Stimulated activated CD4-positive, alpha-beta T cell treated with anti-CD3 and anti-CD28 coated beads, Interleukin-12 subunit alpha, Interleukin-12 subunit beta, amount 100 ng/mL, for 48 hours (primary cell): Measurements from ENCODE around the gene UBE2G2.

Source experiments
- DNase-seq, 3 donors: peaks; one replicate each; pipeline ENCODE4 v3.0.0-alpha.2; 2020; ENCODE audit warnings: low read depth in 2 of 3, low spot score in 1 of 3

UBE2G2 gene

GRCh38 chr21:44816761-44817505, 15.3 kb upstream of the UBE2G2 start:
- no peak for DNase-seq

GRCh38 chr21:44815852-44816628, 14.4 kb upstream of the UBE2G2 start:
- DNase-seq = no peak

GRCh38 chr21:44815225-44815624, 13.6 kb upstream of the UBE2G2 start:
- DNase-seq = no peak

GRCh38 chr21:44814498-44815023, 12.9 kb upstream of the UBE2G2 start:
- DNase-seq = no peak

- DNase-seq = no peak
Measured at GRCh38 chr21:44813727-44814126, 12.1 kb upstream of the UBE2G2 start.

GRCh38 chr21:44813149-44813548, 11.5 kb upstream of the UBE2G2 start:
- DNase-seq = no peak

- DNase-seq = no peak
Measured at GRCh38 chr21:44812640-44813039, 11.0 kb upstream of the UBE2G2 start.

GRCh38 chr21:44810779-44811178, 9.2 kb upstream of the UBE2G2 start:
- DNase-seq = no peak

- DNase-seq = no peak
Measured at GRCh38 chr21:44805859-44806258, 4.2 kb upstream of the UBE2G2 start.

- no peak for DNase-seq
Measured at GRCh38 chr21:44805226-44805625, 3.6 kb upstream of the UBE2G2 start.

- no peak for DNase-seq
Measured at GRCh38 chr21:44804762-44805161, 3.1 kb upstream of the UBE2G2 start.

GRCh38 chr21:44803651-44804050, 2.0 kb upstream of the UBE2G2 start:
- DNase-seq = no peak

- DNase-seq = no peak
Measured at GRCh38 chr21:44802396-44803153, 955 bp upstream of the UBE2G2 start.

- peak in 1 of 3 donors; percentile 11 for DNase-seq
Measured at GRCh38 chr21:44800971-44801467, 601 bp downstream of the UBE2G2 start.

- DNase-seq = peak in 1 of 3 donors; percentile 8
Measured at GRCh38 chr21:44800103-44800502, 1.5 kb downstream of the UBE2G2 start.

GRCh38 chr21:44799646-44800045, 2.0 kb downstream of the UBE2G2 start:
- no peak for DNase-seq

- DNase-seq = no peak
Measured at GRCh38 chr21:44797775-44798174, 3.8 kb downstream of the UBE2G2 start.

GRCh38 chr21:44795342-44795741, 6.3 kb downstream of the UBE2G2 start:
- no peak for DNase-seq

- DNase-seq = no peak
Measured at GRCh38 chr21:44793592-44794374, 7.8 kb downstream of the UBE2G2 start.
